Activated T-cell treated with anti-CD3 and anti-CD28 coated beads, Interleukin-2, amount 50 U/mL, for 4 hours (primary cell): ENCODE results near the gene CDH4. TPM values are rescaled to one million over a fixed set of nuclear protein-coding genes. Genes with fewer than 3 reads are reported as not detected.

Experiments
- ATAC-seq, 2 donors: fragments of 200-7000 bp; cut with Tn5 transposase; one replicate each; pipeline ENCODE4 v1.10.0; 2021
- DNase-seq: peaks from one replicate; pipeline ENCODE4 v3.0.0-alpha.2; 2020
- H3K27me3 Mint-ChIP-seq: one replicate; pipeline ENCODE4 v1.8.0; 2021; ENCODE audit warnings: low read depth, mixed read lengths
- H3K36me3 Mint-ChIP-seq: one replicate; pipeline ENCODE4 v1.8.0; 2022; ENCODE audit warnings: mixed read lengths; ENCODE audit not compliant: insufficient read depth
- H3K4me1 Mint-ChIP-seq: one replicate; pipeline ENCODE4 v1.8.0; 2021; ENCODE audit warnings: low read depth, mixed read lengths
- H3K4me3 Mint-ChIP-seq: one replicate; pipeline ENCODE4 v1.8.0; 2021; ENCODE audit warnings: mild to moderate bottlenecking, moderate library complexity, mixed read lengths
- H3K9me3 Mint-ChIP-seq: one replicate; pipeline ENCODE4 v1.8.0; 2021; ENCODE audit warnings: mixed read lengths
- total RNA-seq, 3 donors: library from RNA; stranded (reverse); gene quantifications; one replicate each; pipeline ENCODE4 v1.2.1, GENCODE V29; 2021

CDH4 gene
- total RNA-seq, 3 donors from 2014 or later = 0.10 TPM; not detected in 2

DNA sequence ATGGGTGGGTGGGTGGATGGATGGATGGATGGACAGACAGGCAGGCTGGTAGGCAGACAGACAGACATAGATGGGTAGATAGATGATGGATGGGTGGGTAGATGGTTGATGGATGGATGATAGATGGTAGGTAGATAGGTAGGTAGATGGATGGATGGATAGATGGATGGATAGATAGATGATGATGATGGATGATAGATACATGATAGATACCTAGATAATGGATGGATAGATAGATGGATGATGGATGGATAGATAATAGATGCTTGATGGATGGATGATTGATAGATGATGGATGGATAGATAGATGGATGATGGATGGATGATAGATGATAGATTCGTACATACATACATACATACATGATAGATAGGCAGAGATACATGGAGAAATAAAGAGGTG lies 368.1 kb downstream of the CDH4 start:
- Mint-ChIP-seq H3K9me3 (no peaks in the 10 kb centered on the region), H3K36me3 (no peaks in the 10 kb centered on the region), H3K4me1 (no peaks in the 10 kb centered on the region), H3K4me3 (no peak overlapping the region), H3K27me3 (no peaks in the 10 kb centered on the region)
- ATAC-seq (no peak), DNase-seq (no peak)

DNA sequence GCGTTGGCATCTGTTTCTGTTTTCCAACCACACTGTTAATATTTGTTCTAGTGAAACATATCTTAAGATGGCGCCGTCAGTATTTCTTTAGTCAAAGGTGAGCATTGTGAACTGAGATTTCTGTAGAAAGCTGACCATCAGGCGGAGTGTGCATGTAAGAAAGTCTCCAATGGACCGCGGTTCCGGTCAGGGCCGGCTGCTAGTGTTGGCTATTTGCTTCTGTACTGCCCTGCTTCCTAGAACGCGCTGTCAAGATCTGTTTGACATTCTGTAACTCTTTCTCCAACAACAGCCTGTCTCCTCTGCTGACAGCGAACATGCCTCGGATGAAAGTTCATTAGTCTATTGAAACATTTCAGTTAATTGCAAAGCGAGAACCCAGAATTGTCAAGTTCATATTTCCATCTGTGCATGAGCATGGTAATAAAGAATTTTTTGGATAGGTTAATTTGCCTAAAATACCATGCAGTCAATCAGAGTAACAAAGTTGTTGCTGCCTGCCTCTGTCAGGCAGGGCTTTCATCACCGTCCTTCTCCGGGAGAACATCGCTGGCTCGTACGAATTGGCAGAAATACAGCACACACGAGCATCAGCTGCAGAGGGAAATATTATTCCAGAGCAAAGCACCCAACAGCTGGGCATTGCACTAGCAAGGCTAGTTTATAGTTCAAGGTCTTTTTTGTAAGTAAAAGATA lies 369.1 kb downstream of the CDH4 start:
- DNase-seq (no peak), ATAC-seq (no peak)
- H3K4me3 Mint-ChIP-seq = no peak overlapping the region
- no peaks in the 10 kb centered on the region for H3K36me3 Mint-ChIP-seq
- H3K4me1 Mint-ChIP-seq = no peaks in the 10 kb centered on the region
- H3K27me3 Mint-ChIP-seq = no peaks in the 10 kb centered on the region
- H3K9me3 Mint-ChIP-seq = no peaks in the 10 kb centered on the region

DNA sequence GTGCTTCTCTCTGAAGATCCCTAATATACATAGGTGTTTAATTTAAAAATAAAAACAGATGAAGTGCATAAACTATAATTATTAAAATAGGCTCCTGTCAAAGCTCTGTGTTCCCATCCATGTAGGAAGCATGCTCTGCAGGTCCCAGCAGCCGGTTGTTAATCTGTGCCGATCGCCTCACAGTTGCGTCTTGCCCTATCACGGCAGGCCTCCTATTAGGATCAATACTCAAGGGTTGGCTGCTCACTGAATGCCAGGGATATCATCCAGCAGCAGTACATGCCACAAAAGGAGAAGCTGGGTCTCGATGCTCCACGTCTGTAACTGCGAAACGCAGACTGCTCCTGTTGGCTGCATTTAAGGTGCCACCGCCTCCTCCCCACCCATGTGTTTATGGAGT lies 369.8 kb downstream of the CDH4 start:
- DNase-seq (no peak), ATAC-seq (no peak)
- H3K36me3 Mint-ChIP-seq = no peaks in the 10 kb centered on the region
- H3K27me3 Mint-ChIP-seq = no peaks in the 10 kb centered on the region
- H3K9me3 Mint-ChIP-seq = no peaks in the 10 kb centered on the region
- no peaks in the 10 kb centered on the region for H3K4me1 Mint-ChIP-seq
- no peak overlapping the region for H3K4me3 Mint-ChIP-seq

GRCh38 chr20:61623451-61623850 lies 371.4 kb downstream of the CDH4 start:
- Mint-ChIP-seq H3K36me3 (no peaks in the 10 kb centered on the region), H3K4me1 (no peaks in the 10 kb centered on the region), H3K9me3 (no peaks in the 10 kb centered on the region), H3K27me3 (no peaks in the 10 kb centered on the region), H3K4me3 (no peak overlapping the region)
- DNase-seq = no peak
- ATAC-seq = no peak

DNA sequence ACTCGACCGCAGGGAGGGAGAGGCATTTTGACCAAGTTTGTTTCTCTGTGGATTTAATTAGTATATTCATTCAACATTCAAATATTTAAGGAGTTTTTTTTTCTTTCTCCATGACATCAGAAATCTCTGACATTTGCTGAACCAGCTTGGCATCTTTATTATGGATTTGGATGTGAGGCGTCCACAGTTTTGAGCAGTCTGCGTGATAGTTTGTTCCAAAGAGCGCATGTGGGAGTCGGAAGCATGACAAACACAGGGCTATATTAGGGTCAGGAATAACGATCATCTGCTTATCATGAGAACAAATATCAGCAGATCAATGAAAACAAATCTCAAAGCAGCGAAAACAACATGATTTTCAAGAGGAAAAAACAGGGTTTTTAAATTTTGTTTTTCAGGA lies 373.2 kb downstream of the CDH4 start:
- DNase-seq = no peak
- no peak for ATAC-seq
- Mint-ChIP-seq H3K27me3 (no peaks in the 10 kb centered on the region), H3K4me1 (no peaks in the 10 kb centered on the region), H3K36me3 (no peaks in the 10 kb centered on the region), H3K4me3 (no peak overlapping the region), H3K9me3 (no peaks in the 10 kb centered on the region)

DNA sequence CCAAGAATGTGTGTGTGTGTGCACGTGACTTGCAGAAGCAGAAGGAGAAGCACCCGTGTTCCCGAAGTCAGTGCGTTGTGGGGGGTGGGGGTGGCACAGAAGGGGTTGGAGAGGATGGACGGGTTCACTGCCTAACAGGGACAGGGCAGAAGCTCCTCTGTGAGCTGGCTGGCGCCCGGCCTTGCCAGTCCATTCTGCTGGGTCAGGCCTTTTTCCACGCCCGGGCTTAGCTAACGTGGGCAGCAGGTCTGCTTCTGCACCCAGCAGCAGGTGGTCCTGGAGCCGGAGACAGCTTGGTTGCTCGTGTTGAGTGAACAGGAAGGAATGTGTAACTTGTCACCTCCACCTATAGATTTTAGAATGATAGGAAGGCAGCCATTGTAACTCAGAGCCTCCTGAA lies 374.4 kb downstream of the CDH4 start:
- no peaks in the 10 kb centered on the region for H3K4me1 Mint-ChIP-seq
- no peaks in the 10 kb centered on the region for H3K27me3 Mint-ChIP-seq
- ATAC-seq (no peak), DNase-seq (no peak)
- no peak overlapping the region for H3K4me3 Mint-ChIP-seq
- H3K36me3 Mint-ChIP-seq = no peaks in the 10 kb centered on the region
- no peaks in the 10 kb centered on the region for H3K9me3 Mint-ChIP-seq

GRCh38 chr20:61627791-61628415 lies 375.8 kb downstream of the CDH4 start:
- Mint-ChIP-seq H3K4me3 (no peak overlapping the region), H3K27me3 (no peaks in the 10 kb centered on the region), H3K36me3 (no peaks in the 10 kb centered on the region), H3K9me3 (no peaks in the 10 kb centered on the region), H3K4me1 (no peaks in the 10 kb centered on the region)
- no peak for ATAC-seq
- no peak for DNase-seq

DNA sequence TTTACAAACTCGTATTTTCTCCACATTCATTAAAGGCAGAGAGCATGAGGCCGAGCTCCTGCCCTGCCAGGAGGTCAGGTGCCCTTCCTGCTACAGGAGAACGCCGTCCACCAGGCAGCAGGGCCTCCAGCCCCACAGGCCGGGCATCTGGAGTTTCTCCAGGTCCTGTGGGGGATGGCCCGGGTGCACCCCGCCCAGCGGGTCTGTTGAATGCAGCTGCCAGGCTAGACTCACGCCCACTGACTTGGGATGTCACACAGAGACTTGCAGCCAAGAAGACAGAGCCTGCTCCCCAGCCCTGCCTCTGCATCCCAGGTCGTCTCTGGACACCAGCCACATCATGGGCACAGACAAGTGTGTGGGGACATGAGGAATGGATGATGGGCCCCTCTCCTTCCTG lies 376.4 kb downstream of the CDH4 start:
- DNase-seq (no peak), ATAC-seq (no peak)
- no peak overlapping the region for H3K4me3 Mint-ChIP-seq
- no peaks in the 10 kb centered on the region for H3K4me1 Mint-ChIP-seq
- H3K27me3 Mint-ChIP-seq = no peaks in the 10 kb centered on the region
- no peaks in the 10 kb centered on the region for H3K9me3 Mint-ChIP-seq
- no peaks in the 10 kb centered on the region for H3K36me3 Mint-ChIP-seq

DNA sequence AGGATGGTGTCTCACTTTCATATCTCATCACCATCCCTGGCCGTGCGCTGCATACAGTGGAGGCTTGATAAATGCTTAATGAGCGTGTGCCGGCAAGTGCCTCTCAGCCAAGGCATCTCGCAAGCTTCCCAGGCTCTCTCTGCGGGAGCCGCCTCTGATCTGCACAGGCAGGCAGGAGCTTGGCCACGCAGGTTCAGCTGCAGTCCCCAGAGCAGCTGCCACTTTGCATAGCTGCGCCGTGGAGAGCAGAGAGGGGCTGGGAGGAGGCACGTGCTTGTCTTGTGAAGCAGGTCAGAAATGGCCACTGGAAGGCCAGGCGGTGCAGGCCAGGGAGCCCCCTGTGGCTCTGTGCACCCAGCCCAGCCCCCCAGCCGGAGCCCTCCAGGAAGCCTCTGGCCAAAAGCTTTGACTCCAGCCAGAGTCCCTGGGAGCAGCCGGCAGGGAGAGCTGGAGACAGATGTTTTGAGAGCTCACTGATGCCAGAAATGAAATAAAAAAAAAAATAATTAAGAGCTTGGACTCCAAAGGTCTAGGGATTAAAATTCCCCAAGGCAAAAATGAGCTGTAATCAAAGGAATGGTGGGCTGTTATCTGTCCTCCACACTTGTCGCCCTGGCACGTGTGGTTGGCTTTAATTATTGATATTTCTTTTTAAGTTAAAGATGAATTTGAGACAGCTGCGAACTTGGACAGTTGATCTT lies 377.0 kb downstream of the CDH4 start:
- Mint-ChIP-seq H3K27me3 (no peaks in the 10 kb centered on the region), H3K4me1 (no peaks in the 10 kb centered on the region), H3K9me3 (no peaks in the 10 kb centered on the region), H3K4me3 (no peak overlapping the region), H3K36me3 (no peaks in the 10 kb centered on the region)
- DNase-seq (no peak), ATAC-seq (no peak)

GRCh38 chr20:61629602-61630390 lies 377.7 kb downstream of the CDH4 start:
- no peak overlapping the region for H3K4me3 Mint-ChIP-seq
- H3K9me3 Mint-ChIP-seq = no peaks in the 10 kb centered on the region
- H3K4me1 Mint-ChIP-seq = no peaks in the 10 kb centered on the region
- no peak for DNase-seq
- ATAC-seq = no peak
- H3K27me3 Mint-ChIP-seq = no peaks in the 10 kb centered on the region
- H3K36me3 Mint-ChIP-seq = no peaks in the 10 kb centered on the region

GRCh38 chr20:61630391-61630650 lies 378.3 kb downstream of the CDH4 start:
- Mint-ChIP-seq H3K4me3 (no peak overlapping the region), H3K36me3 (no peaks in the 10 kb centered on the region), H3K4me1 (no peaks in the 10 kb centered on the region), H3K27me3 (no peaks in the 10 kb centered on the region), H3K9me3 (no peaks in the 10 kb centered on the region)
- no peak for DNase-seq
- ATAC-seq = no peak

- no peaks in the 10 kb centered on the region for H3K27me3 Mint-ChIP-seq
- no peak for DNase-seq
- ATAC-seq = no peak
Measured at GRCh38 chr20:61630816-61631215, 378.8 kb downstream of the CDH4 start.

DNA sequence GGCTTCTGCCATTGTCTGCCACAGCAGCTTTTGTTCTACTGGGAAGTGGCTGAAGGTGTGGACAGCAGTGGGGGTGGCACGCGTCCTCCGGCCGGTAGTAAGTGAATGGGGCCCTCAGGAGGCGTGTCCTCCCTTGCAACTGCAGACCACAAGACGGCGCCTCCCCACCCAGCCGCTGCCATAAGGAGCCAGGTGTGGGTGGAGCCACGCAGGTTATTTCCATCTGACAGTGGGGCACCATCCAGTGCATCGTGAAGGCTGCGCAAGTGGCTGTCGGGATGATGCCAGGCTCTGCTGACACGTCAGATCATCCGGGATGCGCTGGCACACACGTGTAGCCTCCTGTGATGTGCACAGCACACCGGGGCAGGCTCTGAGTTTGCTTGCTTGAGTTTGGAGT lies 379.7 kb downstream of the CDH4 start:
- no peaks in the 10 kb centered on the region for H3K27me3 Mint-ChIP-seq
- DNase-seq (no peak), ATAC-seq (no peak)
- no peaks in the 10 kb centered on the region for H3K36me3 Mint-ChIP-seq
- no peaks in the 10 kb centered on the region for H3K4me1 Mint-ChIP-seq
- no peak overlapping the region for H3K4me3 Mint-ChIP-seq
- no peaks in the 10 kb centered on the region for H3K9me3 Mint-ChIP-seq

More at GRCh38 chr20:61630816-61631215, 378.8 kb downstream of the CDH4 start:
- H3K4me3 Mint-ChIP-seq = no peak overlapping the region
- no peaks in the 10 kb centered on the region for H3K4me1 Mint-ChIP-seq
- no peaks in the 10 kb centered on the region for H3K36me3 Mint-ChIP-seq
- no peaks in the 10 kb centered on the region for H3K9me3 Mint-ChIP-seq

GRCh38 chr20:61633004-61633403 lies 380.9 kb downstream of the CDH4 start:
- DNase-seq (no peak), ATAC-seq (no peak)

More at GRCh38 chr20:61633004-61633403, 380.9 kb downstream of the CDH4 start:
- Mint-ChIP-seq H3K36me3 (no peaks in the 10 kb centered on the region), H3K9me3 (no peaks in the 10 kb centered on the region), H3K4me1 (no peaks in the 10 kb centered on the region), H3K27me3 (no peaks in the 10 kb centered on the region), H3K4me3 (no peak overlapping the region)
